ENCODE data around the gene STAB1. TPM values are rescaled to one million over a fixed set of nuclear protein-coding genes. Genes with fewer than 3 reads are reported as not detected.
A peak's percentile ranks its signal among the peaks of the same experiment; 100 is the strongest.

Gene STAB1
- total and polyA plus RNA-seq, 2 of the 13 experiments (the other 11 are each of a cell fraction or from before 2014, with no cell fraction given), result 0.09 to 0.34 TPM

DNA sequence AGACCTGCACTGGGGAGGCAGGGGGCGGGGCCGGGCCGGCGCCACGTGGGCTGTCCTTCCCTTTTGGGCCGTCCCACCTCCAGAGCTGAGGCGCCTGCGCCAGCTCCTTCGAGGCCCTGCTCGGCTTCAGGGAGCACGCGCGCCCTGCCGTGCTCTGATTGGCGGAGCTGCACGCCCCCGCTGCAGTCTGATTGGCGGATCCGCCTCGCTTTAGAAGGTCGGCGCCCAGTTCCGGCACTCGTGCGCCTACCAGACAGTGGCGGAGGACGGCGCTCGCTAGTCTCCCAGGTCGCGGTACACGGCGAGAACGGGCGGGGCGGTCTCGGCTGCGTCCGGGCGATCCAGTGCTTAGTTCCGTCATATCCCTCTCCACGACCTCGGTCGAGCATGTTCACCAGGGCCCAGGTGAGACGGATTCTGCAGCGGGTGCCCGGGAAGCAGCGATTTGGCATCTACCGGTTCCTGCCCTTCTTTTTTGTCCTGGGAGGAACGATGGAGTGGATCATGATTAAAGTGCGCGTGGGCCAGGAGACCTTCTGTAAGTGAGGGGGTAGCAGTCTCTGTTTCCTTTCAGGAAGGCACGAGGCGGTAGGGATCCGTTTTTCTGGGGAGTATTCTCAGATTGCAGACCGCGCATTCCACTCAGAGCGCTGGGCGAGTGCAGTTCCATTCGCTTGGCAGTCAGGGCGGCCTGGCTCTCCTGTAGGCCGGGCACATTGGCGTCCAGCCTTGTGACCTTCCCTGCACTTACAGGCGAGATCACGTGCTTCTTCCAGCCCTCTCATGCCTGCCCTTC lies 41.4 kb downstream of the STAB1 start, which contains the start of gene UQCC5 (continued):
- TF ChIP-seq ZKSCAN5 (CRISPR knock-in tag; IDR thresholded peaks at IDR 0.05), result no peak
- peak; percentile 97 for TF ChIP-seq ZC3H13 (CRISPR knock-in tag; IDR thresholded peaks at IDR 0.05)
- TF ChIP-seq ZMYM3 (CRISPR knock-in tag; IDR thresholded peaks at IDR 0.05), result no peak
- peak; percentile 34; the same call in 1 of the 2 replicates for TF ChIP-seq RARA (CRISPR knock-in tag; IDR thresholded peaks at IDR 0.05)
- TF ChIP-seq ARID2 (CRISPR knock-in tag; IDR thresholded peaks at IDR 0.05; ENCODE audit: borderline replicate concordance), result peak; percentile 71; the same call in 1 of the 2 replicates
- peak; percentile 81; the same call in 1 of the 2 replicates for TF ChIP-seq ZNF839 (CRISPR knock-in tag; IDR thresholded peaks at IDR 0.05; ENCODE audit: borderline replicate concordance)
- peak; percentile 85 for TF ChIP-seq SP2 (CRISPR knock-in tag; IDR thresholded peaks at IDR 0.05)
- no peak for TF ChIP-seq MED8 (CRISPR knock-in tag; IDR thresholded peaks at IDR 0.05; ENCODE audit: insufficient replicate concordance)
- TF ChIP-seq ZNF224 (CRISPR knock-in tag; IDR thresholded peaks at IDR 0.05), result no peak
- TF ChIP-seq NR2F6 (IDR thresholded peaks at IDR 0.05), result no peak
- TF ChIP-seq NR2F6 (CRISPR knock-in tag; IDR thresholded peaks at IDR 0.05), result peak; percentile 62
- TF ChIP-seq ZC3H4 (CRISPR knock-in tag; IDR thresholded peaks at IDR 0.05; ENCODE audit: borderline replicate concordance), result peak; percentile 51; the same call in 1 of the 2 replicates
- peak; percentile 71; the same call in 1 of the 2 replicates for TF ChIP-seq ZNF614 (CRISPR knock-in tag; IDR thresholded peaks at IDR 0.05; ENCODE audit: borderline replicate concordance)
- peak; percentile 86 for TF ChIP-seq REPIN1 (CRISPR knock-in tag; IDR thresholded peaks at IDR 0.05; ENCODE audit: borderline replicate concordance, low read depth)
- TF ChIP-seq GABPA (IDR thresholded peaks at IDR 0.05; ENCODE audit: low read depth, low read length), result no peak
- peak; percentile 78 for TF ChIP-seq GABPA (CRISPR knock-in tag; IDR thresholded peaks at IDR 0.05; ENCODE audit: low read depth)
- no peak for TF ChIP-seq HCFC1 (IDR thresholded peaks at IDR 0.05; ENCODE audit: low read depth, low read length)
- TF ChIP-seq, protein P1, sequence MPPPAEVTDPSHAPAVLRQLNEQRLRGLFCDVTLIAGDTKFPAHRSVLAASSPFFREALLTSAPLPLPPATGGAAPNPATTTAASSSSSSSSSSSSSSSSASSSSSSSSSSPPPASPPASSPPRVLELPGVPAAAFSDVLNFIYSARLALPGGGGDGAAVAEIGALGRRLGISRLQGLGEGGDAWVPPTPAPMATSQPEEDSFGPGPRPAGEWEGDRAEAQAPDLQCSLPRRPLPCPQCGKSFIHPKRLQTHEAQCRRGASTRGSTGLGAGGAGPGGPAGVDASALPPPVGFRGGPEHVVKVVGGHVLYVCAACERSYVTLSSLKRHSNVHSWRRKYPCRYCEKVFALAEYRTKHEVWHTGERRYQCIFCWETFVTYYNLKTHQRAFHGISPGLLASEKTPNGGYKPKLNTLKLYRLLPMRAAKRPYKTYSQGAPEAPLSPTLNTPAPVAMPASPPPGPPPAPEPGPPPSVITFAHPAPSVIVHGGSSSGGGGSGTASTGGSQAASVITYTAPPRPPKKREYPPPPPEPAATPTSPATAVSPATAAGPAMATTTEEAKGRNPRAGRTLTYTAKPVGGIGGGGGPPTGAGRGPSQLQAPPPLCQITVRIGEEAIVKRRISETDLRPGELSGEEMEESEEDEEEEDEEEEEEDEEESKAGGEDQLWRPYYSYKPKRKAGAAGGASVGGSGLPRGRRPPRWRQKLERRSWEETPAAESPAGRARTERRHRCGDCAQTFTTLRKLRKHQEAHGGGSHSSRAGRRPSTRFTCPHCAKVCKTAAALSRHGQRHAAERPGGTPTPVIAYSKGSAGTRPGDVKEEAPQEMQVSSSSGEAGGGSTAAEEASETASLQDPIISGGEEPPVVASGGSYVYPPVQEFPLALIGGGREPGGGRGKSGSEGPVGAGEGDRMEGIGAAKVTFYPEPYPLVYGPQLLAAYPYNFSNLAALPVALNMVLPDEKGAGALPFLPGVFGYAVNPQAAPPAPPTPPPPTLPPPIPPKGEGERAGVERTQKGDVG (CRISPR knock-in tag; IDR thresholded peaks at IDR 0.05; ENCODE audit: borderline replicate concordance), result peak; percentile 81; the same call in 1 of the 2 replicates
- no peak for TF ChIP-seq ATRX (CRISPR knock-in tag; IDR thresholded peaks at IDR 0.05; ENCODE audit: borderline replicate concordance)
- TF ChIP-seq ZNF432 (CRISPR knock-in tag; IDR thresholded peaks at IDR 0.05; ENCODE audit: borderline replicate concordance), result no peak
- TF ChIP-seq ZNF672 (CRISPR knock-in tag; IDR thresholded peaks at IDR 0.05), result no peak; the same call in 1 of the 2 replicates
- TF ChIP-seq, protein P2, sequence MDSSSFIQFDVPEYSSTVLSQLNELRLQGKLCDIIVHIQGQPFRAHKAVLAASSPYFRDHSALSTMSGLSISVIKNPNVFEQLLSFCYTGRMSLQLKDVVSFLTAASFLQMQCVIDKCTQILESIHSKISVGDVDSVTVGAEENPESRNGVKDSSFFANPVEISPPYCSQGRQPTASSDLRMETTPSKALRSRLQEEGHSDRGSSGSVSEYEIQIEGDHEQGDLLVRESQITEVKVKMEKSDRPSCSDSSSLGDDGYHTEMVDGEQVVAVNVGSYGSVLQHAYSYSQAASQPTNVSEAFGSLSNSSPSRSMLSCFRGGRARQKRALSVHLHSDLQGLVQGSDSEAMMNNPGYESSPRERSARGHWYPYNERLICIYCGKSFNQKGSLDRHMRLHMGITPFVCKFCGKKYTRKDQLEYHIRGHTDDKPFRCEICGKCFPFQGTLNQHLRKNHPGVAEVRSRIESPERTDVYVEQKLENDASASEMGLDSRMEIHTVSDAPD (CRISPR knock-in tag; IDR thresholded peaks at IDR 0.05), result no peak
- TF ChIP-seq EP300 (IDR thresholded peaks at IDR 0.05; ENCODE audit: low read depth in 2 of 2, low read length in 2 of 2), result no peak
- TF ChIP-seq EP300 (CRISPR knock-in tag; IDR thresholded peaks at IDR 0.05; ENCODE audit: borderline replicate concordance), result no peak
- TF ChIP-seq CREB1 (IDR thresholded peaks at IDR 0.05), result peak; percentile 44; the same call in 1 of the 2 replicates
- TF ChIP-seq CREB1 (CRISPR knock-in tag; IDR thresholded peaks at IDR 0.05), result no peak
- TF ChIP-seq GABPB1 (CRISPR knock-in tag; IDR thresholded peaks at IDR 0.05), result peak; percentile 93
- TF ChIP-seq ZNF883 (CRISPR knock-in tag; IDR thresholded peaks at IDR 0.05; ENCODE audit: not compliant biosample characterization), result peak; percentile 64

Data from HepG2 (cell line).